ENCODE measurements around the gene NOL6.

NOL6 gene

DNA sequence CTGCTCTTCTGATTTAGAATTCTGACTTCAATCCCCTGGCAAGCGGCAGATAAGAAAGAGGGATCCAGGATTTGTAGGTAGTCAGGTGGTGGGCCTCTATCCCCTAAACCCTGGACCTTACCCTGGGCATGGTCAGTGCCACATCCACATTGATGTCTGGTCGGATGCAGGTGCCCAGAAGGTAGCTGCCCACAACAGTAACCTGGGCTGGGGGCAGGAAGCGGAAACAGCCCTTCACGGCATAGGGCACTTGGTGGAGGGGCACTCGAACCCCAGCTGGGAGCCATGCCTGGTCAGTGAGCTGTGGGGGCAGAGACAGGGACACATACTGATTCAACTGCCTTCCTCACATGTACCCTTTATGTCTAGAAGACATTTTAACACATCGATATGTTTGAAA lies 3.8 kb downstream of the NOL6 start:
- ATAC-seq (ENCODE audit: insufficient read depth, low read depth) (no peak), DNase-seq (no peak)
- H3K27me3 ChIP-seq (ENCODE audit: insufficient read depth, low read length, poor library complexity) = no peaks in the 10 kb centered on the region
- H2AFZ ChIP-seq (ENCODE audit: low read depth, low read length) = no peak overlapping the region
- no peak overlapping the region for H3K27ac ChIP-seq (ENCODE audit: low read length)
- H3K4me3 ChIP-seq (ENCODE audit: low read depth in 1 of 2, low read length in 2 of 2) = no peak overlapping the region
- 0 out of 2 replicates have a peak, but pooled peaks cover 15% of the 10 kb centered on the region for H4K20me1 ChIP-seq (ENCODE audit: insufficient read depth, low read length)
- H3K9me3 ChIP-seq (ENCODE audit: insufficient read depth, low read length, severe bottlenecking) = no peaks in the 10 kb centered on the region
- H3K4me2 ChIP-seq (ENCODE audit: insufficient read depth, low read length) = no peak overlapping the region
- no peak for TF ChIP-seq CTCF (IDR thresholded peaks at IDR 0.05; ENCODE audit: borderline replicate concordance, extremely low read depth, low read length, poor library complexity, severe bottlenecking)
- no peak for TF ChIP-seq EZH2 (IDR thresholded peaks at IDR 0.05; ENCODE audit: borderline replicate concordance, low read depth, low read length, severe bottlenecking)
- peaks cover 70% of the 10 kb centered on the region for H3K36me3 ChIP-seq (ENCODE audit: insufficient read depth, low read length)
- peaks cover 34% of the 10 kb centered on the region for H3K79me2 ChIP-seq (ENCODE audit: insufficient read depth, low read length)
- H3K4me1 ChIP-seq (ENCODE audit: insufficient read depth, low read length) = peaks cover 26% of the 10 kb centered on the region
- H3K9ac ChIP-seq (ENCODE audit: low read depth, low read length) = no peak overlapping the region

GRCh38 chr9:33468797-33469621 lies 4.7 kb downstream of the NOL6 start:
- H3K27me3 ChIP-seq (ENCODE audit: insufficient read depth, low read length, poor library complexity) = no peaks in the 10 kb centered on the region
- ATAC-seq (ENCODE audit: insufficient read depth, low read depth) (no peak), DNase-seq (no peak)
- H3K4me2 ChIP-seq (ENCODE audit: insufficient read depth, low read length) = no peak overlapping the region
- H3K27ac ChIP-seq (ENCODE audit: low read length) = no peak overlapping the region
- no peak overlapping the region for H3K9ac ChIP-seq (ENCODE audit: low read depth, low read length)
- peaks cover 27% of the 10 kb centered on the region for H3K79me2 ChIP-seq (ENCODE audit: insufficient read depth, low read length)
- H3K4me1 ChIP-seq (ENCODE audit: insufficient read depth, low read length) = peaks cover 21% of the 10 kb centered on the region
- H3K4me3 ChIP-seq (ENCODE audit: low read depth in 1 of 2, low read length in 2 of 2) = no peak overlapping the region
- H4K20me1 ChIP-seq (ENCODE audit: insufficient read depth, low read length) = 0 out of 2 replicates have a peak, but pooled peaks cover 15% of the 10 kb centered on the region
- H3K9me3 ChIP-seq (ENCODE audit: insufficient read depth, low read length, severe bottlenecking) = no peaks in the 10 kb centered on the region
- no peak for TF ChIP-seq EZH2 (IDR thresholded peaks at IDR 0.05; ENCODE audit: borderline replicate concordance, low read depth, low read length, severe bottlenecking)
- TF ChIP-seq CTCF (IDR thresholded peaks at IDR 0.05; ENCODE audit: borderline replicate concordance, extremely low read depth, low read length, poor library complexity, severe bottlenecking) = no peak
- peaks cover 78% of the 10 kb centered on the region for H3K36me3 ChIP-seq (ENCODE audit: insufficient read depth, low read length)
- H2AFZ ChIP-seq (ENCODE audit: low read depth, low read length) = no peak overlapping the region

- Histone ChIP-seq H3K9ac (ENCODE audit: low read depth, low read length) (no peak overlapping the region), H3K4me2 (ENCODE audit: insufficient read depth, low read length) (no peak overlapping the region), H3K79me2 (ENCODE audit: insufficient read depth, low read length) (peaks cover 22% of the 10 kb centered on the region), H3K4me1 (ENCODE audit: insufficient read depth, low read length) (peaks cover 20% of the 10 kb centered on the region), H4K20me1 (ENCODE audit: insufficient read depth, low read length) (0 out of 2 replicates have a peak, but pooled peaks cover 15% of the 10 kb centered on the region), H3K9me3 (ENCODE audit: insufficient read depth, low read length, severe bottlenecking) (no peaks in the 10 kb centered on the region), H2AFZ (ENCODE audit: low read depth, low read length) (no peak overlapping the region), H3K4me3 (ENCODE audit: low read depth in 1 of 2, low read length in 2 of 2) (no peak overlapping the region), H3K36me3 (ENCODE audit: insufficient read depth, low read length) (peaks cover 85% of the 10 kb centered on the region), H3K27me3 (ENCODE audit: insufficient read depth, low read length, poor library complexity) (no peaks in the 10 kb centered on the region), H3K27ac (ENCODE audit: low read length) (no peak overlapping the region)
- ATAC-seq (ENCODE audit: insufficient read depth, low read depth) (no peak), DNase-seq (no peak)
- TF ChIP-seq EZH2 (IDR thresholded peaks at IDR 0.05; ENCODE audit: borderline replicate concordance, low read depth, low read length, severe bottlenecking) (no peak), CTCF (IDR thresholded peaks at IDR 0.05; ENCODE audit: borderline replicate concordance, extremely low read depth, low read length, poor library complexity, severe bottlenecking) (no peak)
These were observed 5.5 kb downstream of the NOL6 start for GRCh38 chr9:33468215-33468730.

All from DND-41 (cell line).